OCI-LY1 (cell line): ENCODE data around the gene DENND11.

Experiments used
- H2AFZ ChIP-seq: fragments of 200-600 bp; sonication (generic), shearing (Covaris generic); 2 replicates; pipeline ENCODE4 v1.6.0; 2014; ENCODE audit warnings: antibody characterized with exemption, mild to moderate bottlenecking, low read length
- H3F3A ChIP-seq: fragments of 200-600 bp; sonication (generic), shearing (Covaris generic); 2 replicates; pipeline ENCODE4 v1.6.0; 2014; ENCODE audit warnings: mild to moderate bottlenecking, antibody characterized with exemption, low read length, moderate library complexity; ENCODE audit not compliant: insufficient read depth
- H3K27ac ChIP-seq: fragments of 200-600 bp; sonication (generic); 2 replicates; pipeline ENCODE4 v1.5.1; 2014; ENCODE audit warnings: low read length, mixed run types, mild to moderate bottlenecking, low read depth; ENCODE audit not compliant: poor library complexity, severe bottlenecking
- H3K27me3 ChIP-seq: fragments of 200-600 bp; sonication (generic); 2 replicates; pipeline ENCODE4 v1.6.0; 2014; ENCODE audit warnings: antibody characterized with exemption, mild to moderate bottlenecking, low read length, moderate library complexity; ENCODE audit not compliant: insufficient read depth
- H3K36me3 ChIP-seq: fragments of 200-600 bp; sonication (generic); 2 replicates; pipeline ENCODE4 v1.6.1; 2014; ENCODE audit warnings: mild to moderate bottlenecking, antibody characterized with exemption, low read length, moderate library complexity, mixed read lengths; ENCODE audit not compliant: insufficient read depth
- H3K4me1 ChIP-seq: fragments of 200-600 bp; sonication (generic); 2 replicates; pipeline ENCODE4 v1.5.1; 2014; ENCODE audit warnings: mild to moderate bottlenecking, low read length, moderate library complexity; ENCODE audit not compliant: insufficient read depth, severe bottlenecking
- H3K4me2 ChIP-seq: fragments of 200-600 bp; sonication (generic), shearing (Covaris generic); 2 replicates; pipeline ENCODE4 v1.6.1; 2014; ENCODE audit warnings: low read length
- H3K4me3 ChIP-seq: fragments of 200-600 bp; sonication (generic); 2 replicates; pipeline ENCODE4 v1.5.1; 2014; ENCODE audit warnings: low read length, low read depth, mild to moderate bottlenecking, mixed read lengths; ENCODE audit not compliant: poor library complexity, severe bottlenecking
- H3K79me2 ChIP-seq: fragments of 200-600 bp; shearing (Covaris generic); 2 replicates; pipeline ENCODE4 v1.6.1; 2016; ENCODE audit warnings: mixed run types, low read length, mixed read lengths; ENCODE audit not compliant: insufficient read depth
- H3K9ac ChIP-seq: fragments of 200-600 bp; sonication (generic), shearing (Covaris generic); 2 replicates; pipeline ENCODE4 v1.6.1; 2014; ENCODE audit warnings: mild to moderate bottlenecking, low read length, mixed read lengths
- H3K9me2 ChIP-seq: fragments of 200-600 bp; sonication (generic), shearing (Covaris generic); 2 replicates; pipeline ENCODE4 v1.6.1; 2014; ENCODE audit warnings: low read depth, mild to moderate bottlenecking, low read length, mixed read lengths
- H3K9me3 ChIP-seq: fragments of 200-600 bp; shearing (Covaris generic); 2 replicates; pipeline ENCODE4 v1.6.1; 2014; ENCODE audit warnings: low read length, mixed read lengths
- H4K20me1 ChIP-seq: fragments of 200-600 bp; sonication (generic), shearing (Covaris generic); 2 replicates; pipeline ENCODE4 v1.6.0; 2016; ENCODE audit warnings: mild to moderate bottlenecking, low read length; ENCODE audit not compliant: insufficient read depth
- EZH2 ChIP-seq: fragments of 200-600 bp; sonication (generic), shearing (Covaris generic); IDR thresholded peaks from 2 replicates; pipeline ENCODE4 v1.8.0; 2017; ENCODE audit warnings: borderline replicate concordance, mixed run types, mild to moderate bottlenecking, antibody characterized with exemption, low read length, moderate library complexity, mixed read lengths
- TF ChIP-seq, protein P1 (sequence below): fragments of 200-600 bp; sonication (generic), shearing (Covaris generic); IDR thresholded peaks from 2 replicates; pipeline ENCODE4 v1.5.1; 2017; ENCODE audit warnings: mild to moderate bottlenecking, antibody characterized with exemption, low read length, moderate library complexity, mixed read lengths

Gene DENND11

DNA sequence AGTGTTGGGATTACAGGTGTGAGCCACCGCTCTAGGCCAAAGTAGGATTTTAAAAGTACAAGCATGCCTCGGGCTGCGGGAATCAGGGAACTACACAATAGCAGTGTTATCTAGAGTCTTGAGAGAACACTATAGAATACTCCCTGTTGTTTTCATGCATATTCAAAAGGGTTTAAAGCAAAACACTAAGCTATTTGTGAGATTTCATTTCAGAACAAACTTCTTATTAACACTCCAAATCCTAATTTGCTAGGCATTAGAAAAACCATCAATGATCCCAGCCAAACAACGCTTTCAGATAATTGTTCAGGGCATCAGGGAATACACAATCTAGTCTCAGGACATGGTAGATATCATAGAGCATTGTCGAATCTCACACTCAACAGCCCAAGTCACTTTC is 13.9 kb downstream of the DENND11 start:
- Histone ChIP-seq H3K27ac (no peak overlapping the region), H3K36me3 (no peaks in the 10 kb centered on the region), H3K79me2 (no peaks in the 10 kb centered on the region), H4K20me1 (0 out of 2 replicates have a peak, but pooled peaks cover 3% of the 10 kb centered on the region), H3K9ac (no peak overlapping the region), H2AFZ (no peak overlapping the region), H3K4me3 (no peak overlapping the region), H3K9me2 (no peaks in the 10 kb centered on the region; the same call in 1 of the 2 replicates), H3K9me3 (no peaks in the 10 kb centered on the region), H3K27me3 (0 out of 2 replicates have a peak, but pooled peaks cover 4% of the 10 kb centered on the region), H3F3A (no peaks in the 10 kb centered on the region), H3K4me2 (no peak overlapping the region), H3K4me1 (no peaks in the 10 kb centered on the region)
- TF ChIP-seq, protein P1, sequence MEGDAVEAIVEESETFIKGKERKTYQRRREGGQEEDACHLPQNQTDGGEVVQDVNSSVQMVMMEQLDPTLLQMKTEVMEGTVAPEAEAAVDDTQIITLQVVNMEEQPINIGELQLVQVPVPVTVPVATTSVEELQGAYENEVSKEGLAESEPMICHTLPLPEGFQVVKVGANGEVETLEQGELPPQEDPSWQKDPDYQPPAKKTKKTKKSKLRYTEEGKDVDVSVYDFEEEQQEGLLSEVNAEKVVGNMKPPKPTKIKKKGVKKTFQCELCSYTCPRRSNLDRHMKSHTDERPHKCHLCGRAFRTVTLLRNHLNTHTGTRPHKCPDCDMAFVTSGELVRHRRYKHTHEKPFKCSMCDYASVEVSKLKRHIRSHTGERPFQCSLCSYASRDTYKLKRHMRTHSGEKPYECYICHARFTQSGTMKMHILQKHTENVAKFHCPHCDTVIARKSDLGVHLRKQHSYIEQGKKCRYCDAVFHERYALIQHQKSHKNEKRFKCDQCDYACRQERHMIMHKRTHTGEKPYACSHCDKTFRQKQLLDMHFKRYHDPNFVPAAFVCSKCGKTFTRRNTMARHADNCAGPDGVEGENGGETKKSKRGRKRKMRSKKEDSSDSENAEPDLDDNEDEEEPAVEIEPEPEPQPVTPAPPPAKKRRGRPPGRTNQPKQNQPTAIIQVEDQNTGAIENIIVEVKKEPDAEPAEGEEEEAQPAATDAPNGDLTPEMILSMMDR: no peak
- no peak for TF ChIP-seq EZH2

- Histone ChIP-seq H3K9me3 (no peaks in the 10 kb centered on the region), H3K36me3 (no peaks in the 10 kb centered on the region), H3K27ac (no peak overlapping the region), H3K4me1 (no peaks in the 10 kb centered on the region), H3K27me3 (0 out of 2 replicates have a peak, but pooled peaks cover 4% of the 10 kb centered on the region), H3K79me2 (no peaks in the 10 kb centered on the region), H3K9ac (no peak overlapping the region), H3F3A (no peaks in the 10 kb centered on the region), H3K9me2 (no peaks in the 10 kb centered on the region; the same call in 1 of the 2 replicates), H4K20me1 (0 out of 2 replicates have a peak, but pooled peaks cover 2% of the 10 kb centered on the region), H2AFZ (no peak overlapping the region), H3K4me2 (no peak overlapping the region), H3K4me3 (no peak overlapping the region)
- TF ChIP-seq EZH2: no peak
- TF ChIP-seq, protein P1: no peak
These were observed 15.3 kb downstream of the DENND11 start for GRCh38 chr7:141686670-141687069.

GRCh38 chr7:141686074-141686473 is 15.9 kb downstream of the DENND11 start:
- no peaks in the 10 kb centered on the region for H3K36me3 ChIP-seq
- no peaks in the 10 kb centered on the region for H3K79me2 ChIP-seq
- H3K27me3 ChIP-seq: 0 out of 2 replicates have a peak, but pooled peaks cover under 1% of the 10 kb centered on the region
- H3K9ac ChIP-seq: no peak overlapping the region
- H3K9me2 ChIP-seq: no peaks in the 10 kb centered on the region; the same call in 1 of the 2 replicates
- no peaks in the 10 kb centered on the region for H3K9me3 ChIP-seq
- H3K27ac ChIP-seq: no peak overlapping the region
- no peaks in the 10 kb centered on the region for H3F3A ChIP-seq
- H3K4me1 ChIP-seq: no peaks in the 10 kb centered on the region
- H3K4me3 ChIP-seq: no peak overlapping the region
- 0 out of 2 replicates have a peak, but pooled peaks cover 2% of the 10 kb centered on the region for H4K20me1 ChIP-seq
- no peak overlapping the region for H2AFZ ChIP-seq
- no peak for TF ChIP-seq EZH2
- TF ChIP-seq, protein P1: no peak
- no peak overlapping the region for H3K4me2 ChIP-seq
